ENCODE measurements around the gene SSBP2.

- no peak for TF ChIP-seq MAX (IDR thresholded peaks at IDR 0.05)
- TF ChIP-seq EGR1 (IDR thresholded peaks at IDR 0.05) = no peak
- no peak for TF ChIP-seq ZBTB7A (IDR thresholded peaks at IDR 0.05; ENCODE audit: low read depth)
- TF ChIP-seq NFIC (IDR thresholded peaks at IDR 0.05) = no peak
- TF ChIP-seq CEBPB (IDR thresholded peaks at IDR 0.05) = no peak
- no peak for TF ChIP-seq CREB1 (IDR thresholded peaks at IDR 0.05; ENCODE audit: low read depth)
- no peak for TF ChIP-seq FOXM1 (IDR thresholded peaks at IDR 0.05; ENCODE audit: borderline replicate concordance, low read depth)
- TF ChIP-seq YY1 (IDR thresholded peaks at IDR 0.05; ENCODE audit: low read depth) = no peak
- TF ChIP-seq RAD21 (IDR thresholded peaks at IDR 0.05; ENCODE audit: low read depth) = no peak
- no peak for TF ChIP-seq REST (IDR thresholded peaks at IDR 0.05; ENCODE audit: low read depth)
- TF ChIP-seq TCF12 (IDR thresholded peaks at IDR 0.05; ENCODE audit: low read depth) = no peak
- no peak for TF ChIP-seq TAF1 (IDR thresholded peaks at IDR 0.05; ENCODE audit: low read depth)
- TF ChIP-seq USF1 (IDR thresholded peaks at IDR 0.05) = no peak
Measured at GRCh38 chr5:81776258-81776657, 25.4 kb upstream of the SSBP2 start.

Measured in Ishikawa (cell line).